Stimulated activated CD8-positive, alpha-beta memory T cell treated with anti-CD3 and anti-CD28 coated beads, Interleukin-12 subunit alpha, Interleukin-12 subunit beta, amount 100 ng/mL, for 24 hours (primary cell): ENCODE measurements around the gene MTREX.

Source experiments
- DNase-seq: peaks from one replicate; pipeline ENCODE4 v3.0.0-alpha.2; 2020; ENCODE audit errors: extremely low read depth

MTREX gene

DNA sequence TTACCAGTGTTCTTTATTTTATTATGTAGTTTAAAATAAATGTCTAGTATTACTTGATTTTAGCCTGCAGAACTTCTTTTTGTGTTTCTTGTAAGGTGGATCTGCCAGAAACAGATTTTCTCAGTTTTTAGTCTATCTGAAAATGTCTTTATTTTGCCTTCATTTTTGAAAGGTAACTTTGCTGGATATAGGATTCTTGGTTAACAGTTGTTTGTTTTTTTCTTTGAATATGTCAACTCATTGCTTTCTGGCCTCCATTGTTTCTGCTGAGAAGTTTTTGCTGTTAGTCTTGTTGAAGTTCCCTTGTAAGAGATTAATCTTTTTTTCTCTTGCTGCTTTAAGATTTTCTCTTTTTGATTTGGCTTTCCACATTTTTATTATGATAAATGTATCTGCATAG, 75.5 kb downstream of the MTREX start:
- DNase-seq, result no peak

GRCh38 chr5:55384072-55384471, 76.3 kb downstream of the MTREX start:
- no peak for DNase-seq

GRCh38 chr5:55385227-55385626, 77.4 kb downstream of the MTREX start:
- DNase-seq, result no peak

GRCh38 chr5:55385846-55386245, 78.1 kb downstream of the MTREX start:
- DNase-seq, result no peak

DNA sequence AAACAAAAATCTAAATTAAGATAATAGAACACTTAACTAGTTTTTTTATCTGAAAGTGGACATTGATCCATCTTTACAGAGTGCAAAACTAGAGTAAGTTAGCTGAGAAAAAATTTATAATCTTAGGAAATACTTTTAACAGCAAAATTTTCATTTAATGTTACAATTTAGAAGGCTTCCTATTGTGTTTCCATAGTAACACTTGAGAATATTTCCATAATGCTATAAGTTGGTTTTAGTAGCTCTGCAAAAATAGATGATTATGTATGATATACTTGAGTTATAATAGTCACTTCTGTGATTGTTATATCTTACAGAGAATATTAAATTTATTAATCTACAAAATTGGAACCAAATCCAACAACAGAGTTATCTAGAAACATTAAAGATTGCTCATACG, 78.6 kb downstream of the MTREX start:
- no peak for DNase-seq

DNA sequence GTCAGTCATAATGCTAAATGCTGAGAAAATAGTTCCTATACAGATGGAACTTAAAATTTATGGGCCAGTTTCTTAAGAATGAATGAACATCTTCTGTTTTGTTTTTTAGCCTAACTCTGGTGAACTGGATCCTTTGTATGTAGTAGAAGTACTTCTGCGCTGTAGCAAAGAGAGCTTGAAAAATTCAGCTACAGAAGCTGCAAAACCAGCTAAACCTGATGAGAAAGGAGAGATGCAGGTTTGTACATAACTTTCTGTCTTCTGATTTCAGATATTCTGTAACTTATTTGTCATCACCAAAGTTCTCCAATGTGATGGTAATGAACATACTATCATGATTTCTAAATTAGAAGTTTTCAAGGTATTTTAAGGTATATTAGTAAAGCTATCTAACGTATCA, 80.1 kb downstream of the MTREX start:
- DNase-seq, result no peak

- DNase-seq, result no peak
These were observed 83.9 kb downstream of the MTREX start for GRCh38 chr5:55391707-55392106.

DNA sequence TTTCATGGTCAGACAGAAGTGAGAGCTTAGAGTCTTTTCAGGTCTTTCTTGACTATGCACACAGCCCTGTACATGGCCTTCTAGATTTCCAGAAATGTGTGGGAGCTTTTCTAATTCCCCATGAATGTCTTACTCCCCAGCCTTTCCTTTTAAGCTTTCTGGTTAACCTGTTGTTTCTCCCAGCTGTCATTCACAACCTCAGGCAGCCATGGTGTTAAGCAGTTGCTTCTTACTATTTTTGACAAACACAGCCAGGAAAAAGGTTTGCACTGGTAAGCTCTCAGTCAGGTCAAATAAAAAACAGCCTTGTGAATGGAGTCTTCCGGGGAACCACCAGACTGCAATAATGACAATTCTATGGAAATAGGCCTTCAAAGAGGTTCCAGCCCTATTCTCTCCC, 84.9 kb downstream of the MTREX start:
- no peak for DNase-seq

- DNase-seq, result no peak
These were observed 85.8 kb downstream of the MTREX start for GRCh38 chr5:55393501-55394175.

GRCh38 chr5:55402199-55402598, 94.4 kb downstream of the MTREX start:
- DNase-seq, result no peak

DNA sequence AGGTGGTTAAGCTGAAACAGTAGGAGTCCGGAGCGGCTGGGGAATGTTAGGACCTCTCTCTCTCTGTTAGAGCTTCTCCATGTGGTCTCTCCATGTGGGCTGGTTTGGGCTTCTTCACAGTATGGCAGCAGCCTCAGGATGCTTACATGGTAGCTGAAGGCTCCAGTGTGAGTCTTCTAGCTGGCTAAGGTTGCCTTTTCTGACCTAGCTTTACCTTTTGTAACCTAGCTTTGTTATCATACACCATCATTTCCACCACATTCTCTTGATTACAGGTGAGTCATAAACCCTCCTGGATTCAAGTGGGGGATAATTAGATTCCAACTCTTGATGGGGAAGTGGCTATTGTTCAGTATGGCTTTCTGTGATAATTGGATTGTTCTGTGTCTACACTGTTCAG, 98.5 kb downstream of the MTREX start:
- DNase-seq, result no peak

GRCh38 chr5:55407059-55407684, 99.4 kb downstream of the MTREX start:
- DNase-seq, result no peak

DNA sequence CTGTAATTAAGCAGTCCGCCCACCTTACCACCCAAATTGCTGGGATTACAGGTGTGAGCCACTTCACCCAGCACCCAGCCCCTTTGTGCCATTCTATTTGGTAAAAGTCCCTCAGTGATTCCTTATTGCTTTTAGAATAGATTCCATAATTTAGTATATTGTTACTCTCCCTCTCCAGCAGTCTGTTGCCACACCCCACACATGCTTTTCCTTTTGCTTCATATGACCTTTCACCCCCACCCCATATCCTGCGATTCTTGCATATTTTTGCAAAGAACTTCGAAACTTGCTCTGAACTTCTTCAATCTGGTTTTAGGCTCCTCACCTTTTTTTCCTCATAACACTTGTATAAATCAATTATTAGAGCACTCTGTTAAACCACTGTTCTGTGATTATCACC, 100.2 kb downstream of the MTREX start:
- no peak for DNase-seq

- no peak for DNase-seq
These were observed 102.0 kb downstream of the MTREX start for GRCh38 chr5:55409775-55410174.

DNA sequence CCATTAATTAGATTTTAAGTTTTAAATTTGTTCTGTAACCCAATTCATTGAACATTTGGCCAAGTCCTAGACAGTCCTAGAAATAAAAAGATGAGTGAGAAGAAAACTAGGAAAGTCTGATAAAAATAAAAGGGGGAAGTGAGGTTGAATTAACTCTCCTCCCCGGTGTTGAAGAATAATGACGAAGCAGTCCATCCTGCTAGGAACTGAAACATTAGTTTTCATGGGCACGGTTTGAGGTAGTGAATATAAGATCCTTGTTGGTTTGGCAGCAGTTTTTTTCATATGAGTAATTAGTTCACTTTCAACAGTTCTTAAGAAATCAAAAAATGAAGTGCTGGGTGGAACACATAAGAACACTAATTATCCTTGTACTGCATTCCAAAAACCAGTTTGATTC, 103.1 kb downstream of the MTREX start:
- DNase-seq, result no peak

- DNase-seq, result no peak
These were observed 104.1 kb downstream of the MTREX start for GRCh38 chr5:55411876-55412275.

DNA sequence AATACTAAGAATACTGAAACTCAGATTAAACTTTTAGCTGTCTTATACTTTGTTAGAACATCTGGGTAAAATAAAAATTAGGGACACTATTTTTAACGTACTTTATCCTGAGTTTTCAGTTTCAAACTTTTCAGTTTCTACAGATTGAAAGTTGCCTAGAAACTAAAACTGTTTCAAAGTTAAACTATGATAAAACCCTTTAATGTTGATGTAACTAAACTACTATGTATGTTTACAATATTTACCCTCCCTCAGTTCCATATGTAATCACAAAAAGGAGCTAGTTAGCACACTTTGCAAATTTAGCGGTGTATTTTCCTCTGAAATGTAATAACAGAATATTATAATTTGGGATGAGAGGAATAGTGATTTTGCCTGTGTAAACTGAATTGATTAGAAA, 105.9 kb downstream of the MTREX start:
- no peak for DNase-seq

DNA sequence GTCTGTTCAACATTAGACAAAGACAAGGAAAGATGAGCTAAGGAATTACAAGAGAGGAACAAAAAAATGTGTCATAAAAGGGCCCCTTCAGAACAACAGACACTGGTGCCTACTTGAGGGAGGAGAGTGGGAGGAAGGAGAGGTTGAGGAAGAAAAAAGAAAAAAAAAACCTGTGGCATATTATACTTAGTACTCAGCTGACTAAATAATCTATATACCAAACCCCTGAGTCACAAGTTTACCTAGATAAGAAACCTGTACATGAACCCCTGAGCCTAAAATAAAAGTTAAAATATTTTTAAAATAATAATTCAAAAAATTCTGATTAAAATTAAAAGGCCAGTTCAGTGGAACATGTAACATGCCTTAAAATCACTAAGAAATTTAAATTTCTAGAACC, 107.3 kb downstream of the MTREX start:
- DNase-seq, result no peak

GRCh38 chr5:55416306-55416705, 108.5 kb downstream of the MTREX start:
- no peak for DNase-seq

- DNase-seq, result no peak
These were observed 111.5 kb downstream of the MTREX start for GRCh38 chr5:55418994-55419968.

DNA sequence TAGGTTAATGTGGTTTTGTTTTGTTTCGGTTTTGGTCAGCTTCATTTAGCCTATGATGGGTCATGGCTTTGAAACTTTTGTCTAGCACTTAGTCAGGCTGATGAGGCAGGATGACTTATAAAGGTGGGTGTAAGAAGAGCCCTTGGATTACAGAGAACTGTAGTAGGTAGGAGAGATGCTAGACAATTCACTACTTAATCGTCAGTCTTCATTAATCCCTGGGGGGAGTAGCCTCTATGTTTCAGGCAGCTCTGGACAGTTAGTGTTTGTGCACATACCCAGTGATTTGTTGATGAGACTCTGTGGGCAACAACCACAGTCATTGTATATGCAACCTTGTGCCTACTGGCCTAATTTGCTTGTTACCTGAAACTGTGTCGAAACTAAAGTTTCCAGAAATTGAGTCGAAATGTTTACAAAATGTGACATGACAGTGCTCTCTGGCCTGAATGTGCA, 113.3 kb downstream of the MTREX start:
- DNase-seq, result no peak

DNA sequence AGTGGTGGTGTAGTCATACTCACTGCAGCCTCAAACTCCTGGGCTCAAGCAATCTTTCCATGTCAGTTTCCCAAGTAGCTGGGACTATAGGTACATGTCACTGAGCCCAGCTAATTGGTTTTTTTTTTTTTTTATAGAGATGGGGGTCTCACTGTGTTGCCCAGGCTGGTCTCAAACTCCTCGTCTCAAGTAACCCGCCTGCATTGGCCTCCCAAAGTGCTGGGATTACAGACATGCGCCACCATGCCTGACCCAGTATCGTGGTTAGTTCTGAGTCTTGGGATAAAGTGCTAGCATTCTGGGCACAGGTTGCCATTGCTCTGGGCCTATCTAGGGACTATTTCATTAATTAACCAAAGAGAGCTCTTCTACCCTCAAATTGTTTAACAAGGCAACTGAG, 118.7 kb downstream of the MTREX start:
- DNase-seq, result no peak

DNA sequence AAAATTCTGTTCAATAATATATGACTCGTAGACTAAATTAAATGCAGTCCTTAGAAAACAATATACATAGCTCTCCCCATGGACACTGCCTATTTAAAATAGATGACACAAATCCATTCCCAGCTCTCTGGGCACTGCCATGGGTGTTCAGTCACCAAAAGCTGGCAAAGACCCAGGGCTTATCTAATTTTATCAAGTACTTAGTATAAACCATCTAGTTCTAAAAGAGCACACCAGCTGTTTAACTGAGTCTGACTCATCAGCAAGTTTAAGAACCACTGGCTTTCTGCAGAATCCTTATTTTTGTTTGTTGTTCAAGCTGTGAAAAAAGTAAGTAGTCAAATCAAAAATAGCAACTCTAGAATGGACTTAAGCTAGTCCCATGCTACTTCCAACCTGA, 119.4 kb downstream of the MTREX start:
- no peak for DNase-seq
